HUDEP-2 (cell line): ENCODE results near the gene PHKG2.

ENCODE experiments used
- DNase-seq, 76 experiments: peaks; one replicate each; lab custom pipeline; 2025; ENCODE audit not compliant: unreplicated experiment in 76 of 76; lab: John Stamatoyannopoulos, UW

Gene PHKG2

DNA sequence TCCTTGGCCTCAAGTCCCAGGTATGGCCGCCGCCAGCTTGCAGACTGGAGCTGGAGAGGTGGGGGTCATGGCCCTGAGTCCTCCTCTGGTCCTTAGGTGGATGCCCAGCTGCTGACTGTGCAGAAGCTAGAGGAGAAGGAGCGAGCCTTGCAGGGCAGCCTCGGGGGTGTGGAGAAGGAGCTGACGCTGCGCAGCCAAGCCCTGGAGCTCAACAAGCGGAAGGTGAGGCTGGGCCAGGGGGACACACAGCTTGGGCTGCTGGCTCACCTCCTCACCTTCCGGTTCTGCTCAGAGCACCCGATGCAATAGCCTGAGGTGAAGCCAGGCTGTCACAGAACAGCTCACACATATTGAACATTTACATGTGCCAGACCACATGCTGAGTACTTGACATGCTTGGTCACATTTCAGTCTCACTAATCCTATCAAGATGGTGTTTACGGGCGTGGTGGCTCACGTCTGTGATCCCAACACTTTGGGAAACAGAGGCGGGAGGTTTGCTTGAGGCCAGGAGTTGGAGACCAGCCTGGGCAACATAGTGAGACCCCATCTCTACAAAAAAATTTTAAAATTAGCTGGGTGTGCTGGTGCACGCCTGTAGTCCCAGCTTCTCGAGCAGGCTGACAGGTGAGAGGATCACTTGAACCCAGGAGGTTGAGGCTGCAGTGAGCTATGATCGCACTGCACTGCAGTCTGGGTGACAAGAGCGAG lies 21.3 kb downstream of the PHKG2 start:
- DNase-seq: no peak

DNA sequence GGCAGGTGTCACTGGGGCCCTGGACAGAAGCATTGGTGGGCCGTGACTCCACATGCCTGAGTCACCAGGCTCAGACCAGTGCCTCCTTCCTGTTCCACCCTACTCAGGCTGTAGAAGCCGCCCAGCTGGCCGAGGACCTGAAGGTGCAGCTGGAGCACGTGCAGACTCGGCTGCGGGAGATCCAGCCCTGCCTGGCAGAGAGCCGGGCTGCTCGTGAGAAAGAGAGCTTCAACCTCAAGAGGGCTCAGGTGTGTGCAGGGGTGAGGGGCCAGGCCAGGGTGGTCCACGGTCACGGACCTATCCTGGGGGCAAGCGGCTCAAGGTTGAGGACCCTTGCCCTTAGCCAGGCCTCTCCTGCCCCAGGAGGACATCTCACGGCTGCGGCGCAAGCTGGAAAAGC lies 23.5 kb downstream of the PHKG2 start:
- DNase-seq: no peak

DNA sequence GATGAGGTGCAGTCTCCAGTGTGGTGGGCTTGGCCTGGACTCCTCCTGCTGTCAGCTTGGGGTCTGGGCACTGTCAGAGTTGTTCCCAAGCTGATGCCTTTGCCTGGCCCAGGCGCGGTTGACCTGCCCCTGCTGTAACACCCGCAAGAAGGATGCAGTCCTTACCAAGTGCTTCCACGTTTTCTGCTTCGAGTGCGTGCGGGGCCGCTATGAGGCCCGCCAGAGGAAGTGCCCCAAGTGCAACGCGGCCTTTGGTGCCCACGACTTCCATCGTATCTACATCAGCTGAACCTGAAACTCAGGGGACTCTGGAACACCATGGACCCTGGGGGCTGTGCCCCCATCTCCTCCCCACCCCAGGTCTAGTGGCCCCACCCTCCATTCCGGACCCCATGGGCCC lies 25.6 kb downstream of the PHKG2 start:
- no peak for DNase-seq

DNA sequence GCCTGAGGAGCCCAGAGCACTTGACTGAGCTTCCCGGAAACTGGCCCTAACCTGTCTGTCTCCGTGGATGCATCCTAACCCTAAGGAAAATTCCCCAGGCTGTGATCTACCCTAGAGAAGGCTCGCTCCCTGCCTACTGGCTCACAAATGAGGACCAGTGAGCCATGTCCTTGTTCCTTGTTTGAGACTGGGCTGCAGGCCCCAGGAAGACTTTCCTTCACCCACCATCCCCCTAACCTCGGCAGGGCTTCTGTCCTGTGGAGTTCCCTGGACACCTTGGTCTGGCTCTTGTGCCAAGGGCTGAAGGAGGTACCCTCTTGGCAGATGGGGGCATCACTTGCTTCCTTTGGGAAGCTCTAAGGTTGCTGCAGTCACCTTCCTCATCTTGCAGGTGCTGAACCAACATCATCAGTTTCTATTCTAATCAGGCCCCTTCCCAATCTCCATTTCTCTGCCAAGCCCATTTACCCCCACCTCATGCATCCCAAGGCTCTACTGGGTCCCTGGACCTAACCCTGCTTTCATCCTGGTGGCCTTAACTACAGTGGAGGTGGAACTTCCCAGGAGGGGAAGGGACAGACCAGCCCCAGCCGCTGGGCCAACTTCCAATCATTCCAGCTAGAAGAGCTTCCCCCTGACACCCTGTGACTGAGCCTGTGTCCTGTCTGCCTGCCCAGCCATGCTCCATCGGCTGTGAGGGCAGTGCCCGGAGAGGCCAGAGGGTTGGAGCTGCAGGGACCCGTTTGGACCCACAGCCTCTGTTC lies 26.3 kb downstream of the PHKG2 start:
- no peak for DNase-seq

DNA sequence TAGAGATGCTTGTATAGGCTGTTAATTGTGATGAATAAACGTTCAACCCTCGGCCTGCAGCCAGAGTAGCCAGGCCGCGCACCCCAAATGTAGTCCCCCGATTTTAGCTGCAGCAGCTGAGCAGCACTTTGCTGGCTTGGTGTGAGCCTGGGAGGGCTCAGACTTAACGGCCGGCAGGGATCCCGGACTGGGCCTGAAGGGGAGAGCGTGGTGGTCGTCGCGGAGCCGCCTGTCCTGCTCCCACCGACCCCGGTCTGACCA lies 26.8 kb downstream of the PHKG2 start:
- no peak for DNase-seq

DNA sequence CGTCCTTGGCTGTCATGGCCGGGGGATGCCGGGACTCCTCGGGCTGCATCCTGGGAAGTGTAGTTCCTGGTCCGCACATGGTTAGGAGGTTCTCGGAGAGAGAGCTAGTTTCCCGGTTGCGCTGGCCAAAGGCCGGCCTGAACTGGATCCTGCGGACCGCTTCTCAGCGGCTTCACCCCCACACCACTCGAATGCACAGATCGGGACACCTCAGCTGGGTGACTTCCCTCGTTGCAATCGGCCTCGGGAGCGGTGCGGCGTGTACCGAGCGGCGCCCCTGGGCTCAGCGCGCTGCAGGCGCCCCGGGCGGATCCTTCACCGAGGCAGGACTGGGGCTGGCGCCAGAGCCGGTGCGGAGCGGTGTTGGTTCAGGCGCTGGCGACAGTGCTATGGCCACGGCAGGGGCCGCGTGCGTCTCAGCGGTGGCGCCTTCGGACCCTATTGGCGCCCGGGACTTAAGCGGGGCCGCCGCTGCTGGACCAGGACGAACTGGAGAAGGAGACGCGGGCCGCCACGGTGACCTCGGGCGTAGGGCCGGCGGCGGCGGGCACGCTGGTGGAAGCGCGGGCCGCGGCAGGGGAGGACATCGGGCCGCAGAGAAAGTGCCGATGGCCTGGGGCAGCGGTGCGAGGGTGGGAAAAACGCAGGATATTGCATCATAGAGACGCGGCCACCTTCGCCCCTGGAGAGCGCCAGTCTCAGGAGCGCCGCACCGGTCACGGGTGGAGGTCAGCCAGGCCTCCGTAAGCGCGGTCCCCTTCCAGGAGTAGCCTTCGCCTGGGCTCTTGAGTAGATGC lies 27.4 kb downstream of the PHKG2 start:
- peak in 67 of 76 experiments; percentile 17 to 79 (median 63) for DNase-seq

DNA sequence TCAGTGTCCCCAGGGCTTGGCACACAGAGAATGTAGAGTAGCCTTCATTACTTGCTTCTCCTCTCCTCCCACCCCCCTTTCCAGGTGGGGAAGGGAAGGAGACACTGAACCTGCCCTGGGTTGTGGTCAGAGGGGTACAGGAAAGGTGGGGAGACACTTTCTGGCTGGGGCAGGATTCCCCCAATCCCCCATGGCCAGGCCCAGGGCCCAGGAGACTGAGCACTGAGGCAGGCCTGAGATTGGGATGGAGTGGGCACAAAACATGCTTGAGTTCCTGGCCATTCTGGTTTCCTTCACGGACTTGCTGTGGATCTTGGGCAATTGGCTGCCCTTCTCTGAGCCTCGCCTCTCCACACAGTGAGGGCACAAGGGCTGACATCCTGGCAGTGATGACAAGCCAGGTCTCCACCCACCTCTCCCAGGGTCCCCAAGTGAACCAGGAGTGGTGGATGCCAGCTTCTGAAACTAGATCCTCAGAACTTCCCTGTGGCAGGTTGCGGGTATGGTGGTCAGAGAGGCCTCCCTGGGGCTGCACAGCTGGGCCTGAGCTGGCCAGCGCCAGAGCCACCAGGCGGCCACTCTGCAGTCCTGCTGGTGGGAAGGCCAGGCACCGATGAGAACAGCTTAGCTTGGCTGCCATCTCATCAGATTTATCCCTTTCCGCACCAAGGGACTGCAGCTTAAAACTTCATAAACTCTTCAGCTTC lies 29.5 kb downstream of the PHKG2 start:
- DNase-seq: no peak

DNA sequence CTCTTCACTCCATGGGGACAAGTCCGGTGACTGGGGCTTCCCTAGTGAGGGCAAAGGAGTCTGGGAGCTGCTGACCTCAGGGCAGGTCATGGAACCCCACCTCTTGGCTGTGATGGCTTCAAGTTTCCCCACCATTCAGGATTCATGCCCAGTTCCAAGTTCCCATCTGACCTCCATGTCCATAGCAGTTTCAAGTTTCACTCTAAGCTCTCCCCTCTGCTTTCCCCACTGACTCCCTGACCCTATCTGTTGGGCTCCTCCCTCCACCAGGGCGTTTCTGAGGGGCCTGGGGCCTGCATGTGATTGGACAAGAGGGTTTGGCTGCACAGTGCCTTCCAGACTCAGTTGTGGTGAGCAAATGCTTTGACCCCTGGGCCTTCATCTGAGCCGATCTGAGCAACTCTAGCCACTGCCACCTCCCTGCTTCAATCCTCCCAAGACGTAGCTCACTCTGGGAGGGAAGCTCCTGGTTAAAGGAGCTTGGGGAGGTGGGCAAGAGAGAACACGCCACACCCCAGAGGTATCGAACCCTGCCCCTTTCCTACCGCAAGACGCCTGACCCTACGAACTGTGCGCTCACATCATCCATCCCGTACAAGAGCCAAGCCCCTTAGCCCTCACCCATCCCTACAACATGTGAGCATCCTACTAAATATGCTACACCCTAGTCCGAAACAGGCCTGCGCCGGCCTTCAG lies 30.5 kb downstream of the PHKG2 start:
- DNase-seq: peak in 6 of 76 experiments; percentile 14 to 31 (median 17)

DNA sequence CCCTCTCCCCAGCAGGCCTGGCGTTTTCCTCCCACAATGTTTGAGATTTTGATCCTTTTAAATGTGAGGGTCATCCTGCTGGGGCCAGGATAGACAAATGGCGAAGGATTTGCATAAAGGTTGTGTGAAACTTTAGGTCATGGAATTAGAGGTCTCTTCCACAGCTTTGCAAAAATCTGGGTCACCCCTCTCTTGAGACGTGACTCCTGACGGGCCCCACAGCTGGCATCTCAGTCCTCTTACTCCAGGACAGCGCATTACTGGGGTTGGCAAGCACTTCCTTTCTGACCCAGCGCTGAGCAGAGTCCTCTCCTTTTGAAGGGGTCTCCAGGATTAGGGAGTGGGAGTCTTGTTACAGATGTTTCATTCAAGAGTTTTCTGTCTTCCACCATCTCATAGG lies 31.4 kb downstream of the PHKG2 start:
- DNase-seq: no peak

DNA sequence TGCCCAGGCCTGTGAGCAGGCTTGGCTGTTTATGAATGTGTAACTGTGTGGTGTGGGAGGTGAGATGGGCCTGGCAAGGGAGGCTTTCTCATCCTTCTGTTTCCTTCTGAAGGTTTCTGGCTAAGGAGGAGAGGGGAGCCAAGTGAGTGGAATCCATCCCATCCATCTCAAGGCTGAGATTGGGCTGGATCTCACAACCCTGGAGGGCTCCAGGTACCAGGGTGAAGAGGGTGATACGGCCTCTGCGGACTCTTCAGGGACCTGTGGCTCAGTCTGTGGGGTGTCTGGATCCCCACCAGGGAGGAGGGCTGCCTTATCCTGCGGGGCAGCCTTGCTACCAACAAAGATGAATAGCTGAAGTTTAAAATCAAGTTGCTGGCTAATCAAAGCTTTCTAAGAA lies 31.8 kb downstream of the PHKG2 start:
- no peak for DNase-seq

DNA sequence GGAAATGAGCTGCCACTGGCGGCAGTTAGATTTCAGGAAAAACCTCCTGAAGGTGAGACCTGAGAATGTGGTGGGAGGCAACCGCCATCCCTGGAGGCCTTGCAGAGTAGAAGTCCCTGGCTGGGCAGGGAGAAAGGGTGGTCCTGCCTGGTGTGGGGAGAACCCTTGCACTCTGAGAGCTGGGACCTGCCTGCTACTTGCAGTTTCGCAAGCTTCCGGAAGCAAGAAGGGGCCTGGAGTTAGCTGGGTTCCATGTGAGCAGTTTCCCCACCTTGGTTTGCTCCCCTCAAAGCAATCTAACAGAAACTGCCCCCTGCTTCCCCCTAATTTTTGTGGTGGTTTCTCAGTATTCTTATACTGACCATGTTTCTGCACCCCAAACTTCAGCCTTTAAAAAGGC lies 32.3 kb downstream of the PHKG2 start:
- no peak for DNase-seq

DNA sequence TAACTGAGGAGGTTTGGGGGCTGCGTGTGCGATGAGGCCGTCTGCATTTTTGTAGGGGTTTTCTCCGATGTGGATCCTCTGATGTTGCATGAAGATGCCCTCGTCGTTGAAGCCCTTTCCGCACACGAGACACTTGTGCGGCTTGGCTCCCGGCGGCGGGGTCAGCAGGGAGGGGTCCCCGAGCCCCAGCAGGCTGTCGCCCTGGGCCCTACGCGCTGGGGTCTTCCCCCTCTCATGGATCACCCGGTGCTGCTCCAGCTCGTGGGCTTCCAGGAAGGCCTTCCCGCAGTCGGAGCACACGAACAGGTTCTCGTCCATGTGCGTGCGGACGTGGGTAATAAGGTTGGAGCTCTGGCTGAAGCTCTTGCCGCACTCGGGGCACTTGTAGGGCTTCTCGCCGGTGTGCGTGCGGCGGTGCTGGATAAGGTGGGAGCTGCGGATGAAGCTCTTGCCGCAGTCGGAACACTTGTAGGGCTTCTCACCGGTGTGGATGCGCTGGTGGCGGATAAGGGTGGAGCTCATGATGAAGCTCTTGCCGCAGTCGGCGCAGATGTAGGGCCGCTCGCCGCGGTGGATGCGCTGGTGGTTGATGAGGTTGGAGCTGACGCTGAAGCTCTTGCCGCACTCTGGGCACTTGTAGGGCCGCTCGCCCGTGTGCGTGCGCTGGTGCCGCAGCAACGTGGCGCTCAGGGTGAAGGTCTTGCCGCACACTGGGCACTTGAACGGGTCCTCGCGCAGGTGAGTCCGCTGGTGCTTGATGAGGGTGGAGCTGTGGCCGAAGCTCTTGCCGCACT lies 34.5 kb downstream of the PHKG2 start:
- no peak for DNase-seq

DNA sequence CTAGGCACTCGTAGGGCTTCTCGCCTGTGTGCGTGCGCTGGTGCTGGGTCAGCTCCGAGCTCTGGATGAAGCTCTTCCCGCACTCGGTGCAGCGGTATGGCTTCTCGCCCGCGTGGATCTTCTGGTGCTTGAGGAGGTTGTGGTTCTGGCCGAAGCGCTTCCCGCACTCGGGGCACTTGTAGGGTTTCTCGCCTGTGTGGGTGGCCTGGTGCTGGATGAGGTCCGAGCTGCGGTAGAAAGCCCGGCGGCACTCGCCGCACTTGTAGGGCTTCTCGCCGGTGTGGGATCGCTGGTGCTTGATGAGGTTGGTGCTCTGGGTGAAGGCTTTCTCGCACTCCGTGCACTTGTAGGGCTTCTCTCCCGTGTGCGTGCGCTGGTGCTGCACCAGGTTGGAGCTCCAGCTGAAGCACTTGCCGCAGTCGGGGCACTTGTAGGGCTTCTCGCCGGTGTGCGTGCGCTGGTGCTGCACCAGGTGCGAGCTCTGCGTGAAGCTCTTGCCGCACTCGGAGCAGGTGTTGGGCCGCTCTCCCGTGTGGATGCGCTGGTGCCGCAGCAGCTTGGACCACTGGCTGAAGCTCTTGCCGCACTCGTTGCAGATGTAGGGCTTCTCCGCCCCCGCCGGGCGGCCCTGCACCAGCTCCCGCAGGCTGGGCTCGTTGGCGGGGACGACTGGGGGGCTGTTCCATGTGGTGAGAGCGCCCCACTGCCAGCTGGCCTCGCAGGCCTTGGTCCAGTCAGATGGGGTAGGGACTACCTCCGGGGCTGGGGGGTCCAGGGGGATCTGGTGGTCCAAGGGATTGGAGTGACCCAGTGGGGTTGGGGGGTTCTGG lies 35.3 kb downstream of the PHKG2 start:
- DNase-seq: no peak

DNA sequence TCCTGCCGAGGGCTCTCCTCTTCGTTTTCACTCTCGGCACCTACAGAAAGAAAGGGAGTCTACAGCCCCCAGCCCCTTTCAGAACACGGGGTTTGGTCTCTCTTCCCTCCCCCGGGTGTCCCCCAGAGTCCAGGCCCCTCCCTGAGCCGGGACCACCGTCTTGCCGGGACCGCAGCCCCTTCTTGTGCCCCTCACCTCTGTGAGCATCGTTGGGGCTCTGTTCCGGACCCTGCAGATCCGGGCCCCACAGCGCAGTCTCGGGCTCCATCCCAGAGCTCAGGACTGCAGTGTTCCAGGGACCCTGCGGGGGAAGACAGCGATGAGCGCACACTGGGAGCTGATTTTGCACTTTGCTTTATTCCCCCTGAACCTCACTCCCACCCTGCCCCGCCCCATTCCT lies 36.0 kb downstream of the PHKG2 start:
- DNase-seq: no peak

DNA sequence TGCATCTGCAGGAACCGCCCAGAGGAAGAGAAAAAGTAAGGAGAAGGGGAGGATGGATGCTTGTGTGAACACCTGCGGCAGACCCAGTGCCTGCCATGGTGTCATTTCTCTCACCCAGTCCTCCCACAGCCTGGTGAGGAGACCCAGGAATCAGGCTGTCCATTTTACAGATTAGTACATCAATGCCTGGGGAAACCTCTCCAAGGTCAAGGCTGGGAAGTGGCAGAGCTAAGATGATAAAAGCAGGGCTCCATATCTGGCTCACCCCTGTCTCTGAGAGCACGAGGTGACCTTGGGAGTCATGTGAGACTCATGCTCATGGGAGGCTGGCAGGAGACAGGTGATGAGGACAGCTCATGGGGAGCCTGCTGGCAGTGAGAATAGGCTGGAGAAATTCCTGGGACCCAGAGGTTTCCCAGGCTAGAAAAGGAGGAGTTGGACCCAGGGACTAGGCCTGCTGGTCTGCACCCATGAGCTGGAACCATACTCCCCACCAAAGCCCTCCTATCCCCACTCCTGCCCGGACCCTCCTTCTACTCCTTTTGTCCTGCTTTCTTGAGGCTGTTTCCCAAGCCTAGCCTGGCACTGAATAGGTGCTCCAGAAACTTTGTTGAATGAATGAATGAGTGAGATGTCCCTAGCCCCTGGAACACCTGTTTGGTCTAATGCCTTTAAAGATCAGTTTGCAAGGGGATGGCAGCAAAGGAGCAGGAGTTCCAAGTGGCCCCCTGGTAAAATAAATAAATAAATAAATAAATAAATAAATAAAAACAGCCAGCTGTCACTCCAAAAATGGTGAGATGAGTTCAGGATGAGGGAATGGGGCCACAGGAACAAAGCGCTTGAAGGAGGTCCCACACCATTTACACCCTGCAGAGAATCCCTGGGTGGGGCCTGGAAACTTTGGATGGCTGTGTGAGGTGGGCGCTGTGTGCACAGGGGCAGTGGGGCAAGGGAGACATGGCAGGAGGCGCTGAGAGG lies 37.2 kb downstream of the PHKG2 start:
- no peak for DNase-seq

DNA sequence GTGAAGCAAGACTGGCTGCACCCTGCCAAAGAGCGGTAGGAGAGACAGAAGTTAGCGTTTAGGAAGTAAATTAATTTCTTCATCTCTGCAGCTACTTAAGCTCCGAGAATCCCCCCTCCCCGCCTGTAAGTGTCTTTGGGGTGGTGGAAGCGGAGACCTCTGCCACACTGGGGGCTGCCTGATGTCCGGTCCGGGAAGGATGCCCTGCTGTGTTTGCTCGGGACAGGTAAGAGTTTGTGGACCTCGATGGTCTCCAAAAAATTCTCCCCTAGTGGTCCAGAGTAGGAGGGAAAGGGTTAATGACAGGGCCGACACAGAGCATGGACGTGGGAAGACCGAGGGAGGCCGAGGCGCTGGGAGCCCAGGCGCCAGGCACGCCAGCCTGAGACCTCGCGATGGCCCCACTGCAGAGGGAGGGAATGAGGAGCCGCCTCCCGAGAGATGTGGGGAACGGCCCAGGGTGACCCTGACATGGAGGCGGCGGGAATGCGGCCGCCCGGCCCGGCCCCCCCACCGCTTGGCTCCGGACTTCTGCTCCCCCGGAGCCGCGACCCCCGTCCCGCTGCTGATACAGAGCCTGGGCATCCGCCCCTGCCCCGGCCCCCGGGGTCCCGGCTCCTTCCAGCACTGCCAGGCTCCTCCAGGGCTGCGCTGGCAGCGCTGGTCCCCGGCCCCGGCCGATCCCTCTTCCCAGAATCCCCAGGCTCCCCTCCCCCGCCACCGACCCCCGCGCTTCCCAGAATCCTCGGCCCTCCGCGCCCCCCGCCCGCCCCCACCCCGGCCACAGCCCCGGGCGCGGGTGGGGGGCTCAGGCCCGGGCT lies 38.1 kb downstream of the PHKG2 start:
- DNase-seq: peak in 6 of 76 experiments; percentile 5 to 27 (median 14)
